CD8-positive, alpha-beta memory T cell (primary cell): ENCODE data around the gene STK32B. TPM values are rescaled to one million over a fixed set of nuclear protein-coding genes. Genes with fewer than 3 reads are reported as not detected.
A peak's percentile ranks its signal among the peaks of the same experiment; 100 is the strongest.

Experiments
- CTCF ChIA-PET: fragments of 350-600 bp; sonication (Branson Sonifier 250); formaldehyde crosslinking; loops from one replicate; lab custom pipeline; 2021; ENCODE audit warnings: antibody characterized with exemption; lab: Charles Lee
- POLR2A ChIA-PET: fragments of 350-600 bp; sonication (Branson Sonifier 250); formaldehyde crosslinking; loops from one replicate; lab custom pipeline; 2021; ENCODE audit warnings: antibody characterized with exemption; lab: Charles Lee
- DNase-seq, 5 donors: peaks; one replicate each; pipeline versions ENCODE4 v3.0.0 to v3.0.0-alpha.2; 2020 to 2022; ENCODE audit warnings: mixed read lengths in 1 of 5
- H3K27ac ChIP-seq: one replicate; pipeline ENCODE4 v1.7.0; 2013; ENCODE audit warnings: low read depth, mild to moderate bottlenecking, low read length, moderate library complexity
- H3K27me3 ChIP-seq: 2 replicates; pipeline ENCODE4 v1.7.0; 2013; ENCODE audit warnings: low read length, mild to moderate bottlenecking; ENCODE audit not compliant: insufficient read depth, poor library complexity, severe bottlenecking
- H3K36me3 ChIP-seq: 2 replicates; pipeline ENCODE4 v1.7.0; 2013; ENCODE audit warnings: mild to moderate bottlenecking, low read length, moderate library complexity; ENCODE audit not compliant: insufficient read depth
- H3K4me1 ChIP-seq: 2 replicates; pipeline ENCODE4 v1.7.0; 2013; ENCODE audit warnings: mild to moderate bottlenecking, low read length, moderate library complexity; ENCODE audit not compliant: insufficient read depth
- H3K4me3 ChIP-seq: 2 replicates; pipeline ENCODE4 v1.7.0; 2013; ENCODE audit warnings: mild to moderate bottlenecking, low read length
- H3K9me3 ChIP-seq: 2 replicates; pipeline ENCODE4 v1.7.0; 2013; ENCODE audit warnings: mild to moderate bottlenecking, low read length
- H3K27ac Mint-ChIP-seq, 8 donors: one replicate each; pipeline ENCODE4 v1.8.0; 2020 to 2021; ENCODE audit warnings: mixed read lengths in 8 of 8, mild to moderate bottlenecking in 6 of 8, inconsistent platforms in 3 of 8, moderate library complexity in 3 of 8
- H3K27me3 Mint-ChIP-seq, 2 donors: one replicate each; pipeline ENCODE4 v1.8.0; 2020 to 2021; ENCODE audit warnings: mixed read lengths in 2 of 2, mild to moderate bottlenecking in 1 of 2, moderate library complexity in 1 of 2
- H3K36me3 Mint-ChIP-seq, 3 donors: one replicate each; pipeline ENCODE4 v1.8.0; 2020 to 2021; ENCODE audit warnings: mixed read lengths in 3 of 3, inconsistent platforms in 1 of 3, mild to moderate bottlenecking in 1 of 3
- H3K4me1 Mint-ChIP-seq, 3 donors: one replicate each; pipeline ENCODE4 v1.8.0; 2020 to 2021; ENCODE audit warnings: mixed read lengths in 3 of 3, inconsistent platforms in 1 of 3, mild to moderate bottlenecking in 1 of 3
- H3K4me3 Mint-ChIP-seq, 7 donors: one replicate each; pipeline ENCODE4 v1.8.0; 2020 to 2021; ENCODE audit warnings: mixed read lengths in 7 of 7, mild to moderate bottlenecking in 6 of 7, moderate library complexity in 4 of 7, inconsistent platforms in 2 of 7
- H3K9me3 Mint-ChIP-seq, 5 donors: one replicate each; pipeline ENCODE4 v1.8.0; 2020 to 2022; ENCODE audit warnings: mixed read lengths in 5 of 5, mild to moderate bottlenecking in 3 of 5, moderate library complexity in 2 of 5, inconsistent platforms in 1 of 5
- polyA plus RNA-seq: library from polyadenylated mRNA; unstranded; fragments of 300-500 nt; fragmentation: Illumina TruSeq; gene quantifications from one replicate; pipeline ENCODE4 v1.2.3, GENCODE V29; 2021
- total RNA-seq, 2 experiments: library from RNA; stranded (reverse); gene quantifications; one replicate each; pipeline ENCODE4 v1.2.3, GENCODE V29; 2021

Gene STK32B
- total and polyA plus RNA-seq, 3 experiments from 2014 or later = not detected

DNA sequence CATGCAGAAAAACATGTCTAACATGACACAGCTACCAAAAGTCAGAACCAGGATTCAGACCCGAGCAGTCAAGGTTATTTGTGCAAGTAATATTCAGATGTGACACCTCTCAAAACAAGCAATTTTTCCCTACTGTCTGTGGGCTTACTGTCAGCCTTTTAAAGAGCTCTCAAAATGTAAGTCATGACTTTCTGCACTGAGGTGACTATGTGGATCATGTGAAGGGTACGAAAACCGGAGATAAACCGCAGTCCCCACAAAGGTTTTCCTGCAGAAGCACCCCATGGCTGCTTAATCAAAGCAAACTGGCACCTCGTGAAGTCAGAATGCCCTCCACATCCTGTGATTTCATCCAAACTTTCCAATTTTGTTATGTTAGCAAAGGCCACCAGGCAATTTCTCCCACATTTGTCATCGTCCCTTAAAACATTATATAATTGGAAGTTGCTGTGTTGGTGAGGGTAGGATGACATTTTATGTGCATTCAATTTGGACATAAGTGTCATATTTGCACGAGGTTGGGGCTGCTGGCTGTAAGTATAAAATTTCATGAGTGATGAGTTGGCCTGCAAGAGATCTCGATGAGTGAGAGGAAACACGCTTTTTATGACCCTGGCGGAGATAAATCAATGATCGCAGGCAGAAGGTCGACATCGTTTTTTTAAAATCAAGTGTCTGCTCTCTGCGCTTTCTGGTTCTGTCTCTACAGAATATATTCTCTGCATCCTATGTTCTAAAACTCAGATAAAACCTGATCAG lies 161.2 kb downstream of the STK32B start:
- H3K36me3 ChIP-seq = no peaks in the 10 kb centered on the region
- H3K4me1 ChIP-seq = no peaks in the 10 kb centered on the region
- no peak overlapping the region for H3K4me3 ChIP-seq
- POLR2A ChIA-PET = no interaction called here
- no peaks in the 10 kb centered on the region for H3K4me1 Mint-ChIP-seq
- peaks cover 2 to 6% of the 10 kb centered on the region in 2 donors for H3K27me3 Mint-ChIP-seq
- H3K9me3 Mint-ChIP-seq = peaks cover 0 to 2% (median 0%) of the 10 kb centered on the region in 5 donors
- H3K27ac Mint-ChIP-seq = no peak overlapping the region
- CTCF ChIA-PET = interaction anchor here (0.6 kb wide), 1 partner anchor 38 kb away, joined by 3 read pairs; no protein-coding TSS in a partner anchor
- H3K27me3 ChIP-seq = no peaks in the 10 kb centered on the region
- H3K36me3 Mint-ChIP-seq = no peaks in the 10 kb centered on the region
- no peak overlapping the region for H3K27ac ChIP-seq
- H3K9me3 ChIP-seq = no peaks in the 10 kb centered on the region
- DNase-seq = no peak
- no peak overlapping the region for H3K4me3 Mint-ChIP-seq

DNA sequence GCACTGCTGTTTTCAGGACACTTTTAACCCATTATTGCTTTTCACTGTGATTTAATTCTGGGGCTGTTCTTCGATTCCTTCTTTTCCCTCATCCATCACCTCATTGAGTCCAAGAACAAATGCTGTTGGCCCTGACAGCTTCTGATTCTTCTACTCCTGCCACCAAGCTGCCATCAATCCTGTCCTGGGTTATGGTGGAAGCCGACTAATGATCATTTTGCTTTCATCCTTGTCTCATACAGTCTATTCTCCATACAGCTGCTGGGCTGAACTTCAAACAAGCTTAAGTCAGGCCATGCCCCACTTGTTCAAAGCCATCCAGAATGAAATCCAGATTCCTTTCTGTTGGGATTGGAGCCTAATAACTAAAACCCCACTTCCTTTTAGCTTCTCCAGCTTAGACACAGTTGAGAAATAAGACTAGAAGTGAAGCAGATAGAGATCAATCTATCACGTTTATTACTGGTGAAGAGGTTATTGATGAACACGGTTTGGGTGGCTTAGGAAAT lies 161.9 kb downstream of the STK32B start:
- no peak overlapping the region for H3K27ac Mint-ChIP-seq
- ChIA-PET POLR2A (no interaction called here), CTCF (interaction anchor here (0.6 kb wide), 1 partner anchor 37 kb away, joined by 3 read pairs; no protein-coding TSS in a partner anchor)
- H3K36me3 ChIP-seq = no peaks in the 10 kb centered on the region
- H3K27me3 ChIP-seq = no peaks in the 10 kb centered on the region
- H3K9me3 ChIP-seq = no peaks in the 10 kb centered on the region
- H3K27me3 Mint-ChIP-seq = peaks cover 2 to 6% of the 10 kb centered on the region in 2 donors
- no peaks in the 10 kb centered on the region for H3K4me1 ChIP-seq
- no peak overlapping the region for H3K4me3 Mint-ChIP-seq
- no peaks in the 10 kb centered on the region for H3K4me1 Mint-ChIP-seq
- H3K4me3 ChIP-seq = no peak overlapping the region
- no peak for DNase-seq
- peaks cover 0 to 2% (median 0%) of the 10 kb centered on the region in 5 donors for H3K9me3 Mint-ChIP-seq
- H3K27ac ChIP-seq = no peak overlapping the region
- no peaks in the 10 kb centered on the region for H3K36me3 Mint-ChIP-seq

DNA sequence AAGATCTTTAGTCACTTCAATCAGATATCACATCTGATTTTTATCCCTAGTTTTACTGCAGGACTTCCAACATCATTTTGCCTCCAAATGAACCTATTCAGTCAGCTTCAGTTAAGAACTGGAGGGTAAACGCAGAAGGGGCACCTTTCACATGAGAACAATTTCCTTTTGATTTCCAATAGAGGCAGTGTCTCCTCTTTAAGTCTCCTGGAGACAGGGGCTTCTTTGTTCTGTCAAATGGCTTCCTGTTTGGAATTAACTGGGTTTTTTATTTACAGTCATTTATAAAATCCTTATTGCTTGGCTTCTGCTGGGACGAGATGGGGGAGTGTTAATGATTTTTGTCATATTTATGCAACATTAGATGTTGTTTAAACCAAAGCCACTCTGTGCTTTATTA lies 164.0 kb downstream of the STK32B start:
- no peak for DNase-seq
- H3K36me3 Mint-ChIP-seq = no peaks in the 10 kb centered on the region
- Histone ChIP-seq H3K27me3 (no peaks in the 10 kb centered on the region), H3K27ac (no peak overlapping the region), H3K4me3 (no peak overlapping the region), H3K36me3 (no peaks in the 10 kb centered on the region), H3K4me1 (no peaks in the 10 kb centered on the region), H3K9me3 (no peaks in the 10 kb centered on the region)
- peaks cover 0 to 3% (median 0%) of the 10 kb centered on the region in 5 donors for H3K9me3 Mint-ChIP-seq
- ChIA-PET POLR2A (no interaction called here), CTCF (no interaction called here)
- no peaks in the 10 kb centered on the region for H3K4me1 Mint-ChIP-seq
- H3K27ac Mint-ChIP-seq = no peak overlapping the region
- no peak overlapping the region for H3K4me3 Mint-ChIP-seq
- H3K27me3 Mint-ChIP-seq = peaks cover 0 to 6% of the 10 kb centered on the region in 2 donors

DNA sequence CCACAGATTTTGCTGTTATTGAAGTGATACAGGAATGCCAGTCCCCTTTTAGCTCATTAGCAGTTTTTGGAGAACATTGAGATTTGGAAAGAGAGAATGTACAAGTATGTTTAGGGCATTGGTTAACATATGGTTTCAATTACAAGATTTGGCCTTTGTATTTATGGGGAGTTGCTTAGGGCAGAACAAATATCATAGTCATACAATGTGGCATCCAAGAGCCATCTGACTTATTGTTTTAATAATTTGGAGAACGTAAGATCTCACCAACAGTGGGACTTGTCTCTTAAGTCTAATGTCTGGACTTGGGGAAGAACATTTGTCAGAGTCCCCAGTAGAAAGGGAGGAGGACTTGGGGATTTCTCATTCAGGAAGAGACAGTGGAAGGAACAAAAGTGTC lies 166.1 kb downstream of the STK32B start:
- Mint-ChIP-seq H3K27ac (peak overlapping the region in 1 of 8 donors; percentile 2), H3K9me3 (peaks cover 6 to 17% (median 11%) of the 10 kb centered on the region in 5 donors), H3K36me3 (no peaks in the 10 kb centered on the region), H3K4me3 (no peak overlapping the region), H3K27me3 (peaks cover 0 to 6% of the 10 kb centered on the region in 2 donors), H3K4me1 (no peaks in the 10 kb centered on the region)
- POLR2A ChIA-PET = no interaction called here
- CTCF ChIA-PET = no interaction called here
- peaks cover 5% of the 10 kb centered on the region for H3K9me3 ChIP-seq
- no peaks in the 10 kb centered on the region for H3K27me3 ChIP-seq
- no peak for DNase-seq
- H3K36me3 ChIP-seq = no peaks in the 10 kb centered on the region
- H3K27ac ChIP-seq = no peak overlapping the region
- no peak overlapping the region for H3K4me3 ChIP-seq
- no peaks in the 10 kb centered on the region for H3K4me1 ChIP-seq

DNA sequence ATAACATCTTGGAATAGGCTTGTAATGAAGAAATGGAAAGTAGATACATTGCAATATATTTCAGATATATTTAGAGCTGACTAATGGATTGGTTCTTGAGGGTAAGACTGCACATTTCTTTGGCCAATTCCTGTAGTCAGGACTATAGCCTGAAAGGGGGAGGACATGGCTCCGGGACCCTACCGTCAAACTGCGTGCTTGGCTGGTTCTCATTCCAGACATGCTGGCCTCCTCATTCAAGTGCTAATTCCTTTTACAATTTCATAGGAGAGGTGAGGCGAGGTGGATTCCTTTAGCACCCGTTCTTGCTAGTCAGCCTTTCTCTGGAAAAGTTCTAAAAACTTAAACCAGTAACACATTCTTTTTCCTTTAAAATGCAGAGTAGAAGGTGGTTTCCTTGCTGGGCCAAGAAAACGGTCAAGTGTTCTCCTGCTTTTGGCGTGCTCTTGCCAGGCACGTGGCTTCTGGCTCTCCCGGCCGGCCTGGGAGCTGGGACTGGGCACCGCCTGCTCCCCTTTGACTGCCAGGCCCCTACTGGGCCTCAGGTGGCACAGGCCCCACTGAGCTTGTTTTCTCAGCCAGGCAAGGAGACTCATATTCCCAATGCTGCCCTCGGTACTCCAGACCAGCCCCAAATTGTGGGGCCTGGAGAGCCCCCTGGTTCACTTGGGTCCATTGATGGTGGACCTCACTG lies 167.2 kb downstream of the STK32B start:
- POLR2A ChIA-PET = no interaction called here
- H3K27ac ChIP-seq = no peak overlapping the region
- H3K4me1 Mint-ChIP-seq = no peaks in the 10 kb centered on the region
- H3K27me3 ChIP-seq = no peaks in the 10 kb centered on the region
- H3K36me3 ChIP-seq = no peaks in the 10 kb centered on the region
- H3K27ac Mint-ChIP-seq = no peak overlapping the region
- peaks cover 5% of the 10 kb centered on the region for H3K9me3 ChIP-seq
- CTCF ChIA-PET = no interaction called here
- no peak overlapping the region for H3K4me3 ChIP-seq
- H3K4me1 ChIP-seq = no peaks in the 10 kb centered on the region
- H3K4me3 Mint-ChIP-seq = no peak overlapping the region
- H3K27me3 Mint-ChIP-seq = peaks cover 0 to 6% of the 10 kb centered on the region in 2 donors
- H3K9me3 Mint-ChIP-seq = peaks cover 9 to 20% (median 12%) of the 10 kb centered on the region in 5 donors
- DNase-seq = no peak
- no peaks in the 10 kb centered on the region for H3K36me3 Mint-ChIP-seq

DNA sequence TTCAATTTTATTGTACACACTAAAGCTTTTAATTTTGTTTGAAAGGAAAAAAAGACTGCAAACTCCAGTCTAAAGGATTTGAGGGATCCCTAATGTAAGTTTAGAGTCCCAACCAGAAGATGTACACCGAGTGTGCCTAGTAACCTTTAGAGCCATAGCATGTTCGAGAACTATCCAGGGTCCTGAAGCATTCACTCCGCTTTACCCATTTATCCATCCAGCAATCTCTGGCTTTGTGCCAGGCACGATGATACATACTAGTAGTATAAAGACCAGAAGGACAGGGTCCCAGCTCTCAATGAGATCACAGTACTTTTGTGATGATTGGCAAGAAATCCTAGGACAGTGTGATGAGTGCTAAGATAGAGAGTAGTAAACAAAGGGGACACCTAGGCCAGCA lies 168.7 kb downstream of the STK32B start:
- H3K27me3 ChIP-seq = no peaks in the 10 kb centered on the region
- H3K4me3 Mint-ChIP-seq = no peak overlapping the region
- H3K4me1 Mint-ChIP-seq = no peaks in the 10 kb centered on the region
- no peak overlapping the region for H3K27ac ChIP-seq
- no peak overlapping the region for H3K27ac Mint-ChIP-seq
- H3K4me1 ChIP-seq = no peaks in the 10 kb centered on the region
- peaks cover 9 to 22% (median 12%) of the 10 kb centered on the region in 5 donors for H3K9me3 Mint-ChIP-seq
- H3K9me3 ChIP-seq = peaks cover 5% of the 10 kb centered on the region
- H3K4me3 ChIP-seq = no peak overlapping the region
- DNase-seq = no peak
- H3K36me3 Mint-ChIP-seq = no peaks in the 10 kb centered on the region
- no peaks in the 10 kb centered on the region for H3K27me3 Mint-ChIP-seq
- ChIA-PET CTCF (no interaction called here), POLR2A (no interaction called here)
- no peaks in the 10 kb centered on the region for H3K36me3 ChIP-seq

DNA sequence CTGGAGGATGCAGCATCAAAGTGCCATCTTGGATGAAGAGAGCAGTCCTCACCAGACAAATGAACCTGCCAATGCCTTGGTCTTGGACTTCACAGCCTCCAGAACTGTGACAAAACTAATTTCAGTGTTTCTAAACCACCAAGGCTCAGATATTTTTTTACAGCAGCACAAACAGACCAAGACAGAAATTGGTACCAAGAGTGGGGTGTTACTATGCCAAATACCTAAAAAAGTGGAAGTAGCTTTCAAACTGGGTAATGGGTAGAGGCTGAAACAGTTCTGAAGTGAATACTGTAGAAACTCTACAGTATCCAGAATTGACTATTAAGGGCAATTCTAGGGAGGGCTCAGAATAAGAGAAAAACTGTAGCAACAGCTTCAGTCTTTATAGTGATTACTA lies 170.8 kb downstream of the STK32B start:
- Mint-ChIP-seq H3K9me3 (peaks cover 9 to 22% (median 12%) of the 10 kb centered on the region in 5 donors), H3K36me3 (no peaks in the 10 kb centered on the region), H3K4me3 (no peak overlapping the region), H3K4me1 (no peaks in the 10 kb centered on the region), H3K27me3 (no peaks in the 10 kb centered on the region), H3K27ac (no peak overlapping the region)
- ChIA-PET CTCF (no interaction called here), POLR2A (no interaction called here)
- Histone ChIP-seq H3K27me3 (no peaks in the 10 kb centered on the region), H3K4me3 (no peak overlapping the region), H3K36me3 (no peaks in the 10 kb centered on the region), H3K4me1 (no peaks in the 10 kb centered on the region), H3K9me3 (peaks cover 5% of the 10 kb centered on the region), H3K27ac (no peak overlapping the region)
- DNase-seq = no peak

DNA sequence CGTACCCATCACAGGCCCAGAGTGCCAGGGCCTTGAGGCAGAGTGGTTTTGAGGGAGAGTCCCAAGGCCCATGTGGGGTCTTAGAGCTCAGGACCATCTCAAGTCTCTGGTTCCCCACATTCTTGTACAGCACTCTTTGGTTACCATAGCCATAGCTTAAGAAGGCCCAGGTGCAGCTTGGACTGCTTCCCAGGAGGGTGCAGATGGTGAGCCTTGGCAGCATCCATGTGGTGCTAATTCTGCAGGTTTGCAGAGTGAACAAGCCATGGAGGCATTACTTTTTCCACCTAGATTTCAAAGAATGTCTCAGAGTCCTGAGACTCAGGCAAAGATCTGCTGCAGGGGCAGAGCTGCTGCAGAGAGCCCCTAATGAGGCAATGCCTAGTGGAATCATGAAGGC lies 171.7 kb downstream of the STK32B start:
- ChIA-PET CTCF (no interaction called here), POLR2A (no interaction called here)

More for the DNA sequence above, 171.7 kb downstream of the STK32B start:
- H3K36me3 Mint-ChIP-seq = no peaks in the 10 kb centered on the region
- H3K9me3 Mint-ChIP-seq = peaks cover 9 to 22% (median 12%) of the 10 kb centered on the region in 5 donors
- H3K4me3 Mint-ChIP-seq = no peak overlapping the region
- Histone ChIP-seq H3K9me3 (peaks cover 5% of the 10 kb centered on the region), H3K4me3 (no peak overlapping the region), H3K36me3 (no peaks in the 10 kb centered on the region), H3K27ac (no peak overlapping the region), H3K27me3 (no peaks in the 10 kb centered on the region), H3K4me1 (no peaks in the 10 kb centered on the region)
- no peak overlapping the region for H3K27ac Mint-ChIP-seq
- H3K4me1 Mint-ChIP-seq = no peaks in the 10 kb centered on the region
- DNase-seq = no peak
- H3K27me3 Mint-ChIP-seq = no peaks in the 10 kb centered on the region
